Measurements from ENCODE around the gene CCT7. TPM values are rescaled to one million over a fixed set of nuclear protein-coding genes. Genes with fewer than 3 reads are reported as not detected.

CCT7 gene
- polyA plus RNA-seq, 1 of the 3 experiments (the other 2 are of a cell fraction): 369 TPM

- Histone ChIP-seq H3K4me1 (ENCODE audit: control insufficient read depth in 1 of 2, insufficient read depth in 2 of 2, low read depth in 1 of 2, low read length in 1 of 2) (peaks cover 0 to 3% of the 10 kb centered on the region in 2 experiments; a peak in 1 of 4 replicates), H3K9me2 (no peaks in the 10 kb centered on the region), H3K79me2 (ENCODE audit: insufficient read depth) (no peaks in the 10 kb centered on the region; the same call in 1 of the 2 replicates), H3K27me3 (ENCODE audit: insufficient read depth) (no peaks in the 10 kb centered on the region), H4K20me1 (ENCODE audit: insufficient read depth) (0 out of 2 replicates have a peak, but pooled peaks cover 7% of the 10 kb centered on the region), H3K4me2 (no peak overlapping the region), H3K9ac (no peak overlapping the region), H2AFZ (ENCODE audit: low read depth) (no peak overlapping the region), H3K36me3 (replicated peaks in 1 of 2; ENCODE audit: control insufficient read depth in 1 of 2, insufficient read depth in 2 of 2, low read length in 1 of 2) (peaks cover 50 to 80% of the 10 kb centered on the region in 2 experiments), H3K9me3 (no peaks in the 10 kb centered on the region), H3K27ac (ENCODE audit: low read depth in 2 of 2, low read length in 1 of 2) (no peak overlapping the region), H3F3A (replicated peaks; ENCODE audit: insufficient read depth) (no peaks in the 10 kb centered on the region), H3K4me3 (ENCODE audit: low read depth in 2 of 2, low read length in 1 of 2) (no peak overlapping the region)
- CTCF ChIA-PET: no interaction called here
- TF ChIP-seq IRF3 (IDR thresholded peaks at IDR 0.05; ENCODE audit: low read depth, low read length) (no peak), EZH2phosphoT487 (IDR thresholded peaks at IDR 0.05; ENCODE audit: borderline replicate concordance, low read depth) (no peak), GABPA (IDR thresholded peaks at IDR 0.05; ENCODE audit: low read depth) (no peak), REST (IDR thresholded peaks at IDR 0.05; ENCODE audit: low read depth, low read length) (no peak), POLR2AphosphoS5 (IDR thresholded peaks at IDR 0.05; ENCODE audit: low read depth, low read length) (no peak), RXRA (IDR thresholded peaks at IDR 0.05; ENCODE audit: borderline replicate concordance, low read depth) (no peak), MAX (IDR thresholded peaks at IDR 0.05; ENCODE audit: low read depth) (no peak), CHD2 (IDR thresholded peaks at IDR 0.05; ENCODE audit: low read length, partially characterized antibody) (no peak), FOXJ3 (CRISPR knock-in tag; IDR thresholded peaks at IDR 0.05) (no peak), USF2 (IDR thresholded peaks at IDR 0.05; ENCODE audit: borderline replicate concordance, low read depth, low read length) (no peak), JUND (IDR thresholded peaks at IDR 0.05) (no peak), EP300 (IDR thresholded peaks at IDR 0.05; ENCODE audit: borderline replicate concordance in 1 of 2, low read depth in 1 of 2, low read length in 1 of 2) (no peak), RAD21 (IDR thresholded peaks at IDR 0.05; ENCODE audit: low read length) (no peak), SMC3 (IDR thresholded peaks at IDR 0.05; ENCODE audit: low read depth, low read length) (no peak), CTCF (IDR thresholded peaks at IDR 0.05) (no peak), TCF12 (IDR thresholded peaks at IDR 0.05) (no peak), ELF1 (IDR thresholded peaks at IDR 0.05) (no peak), MXI1 (IDR thresholded peaks at IDR 0.05; ENCODE audit: low read depth, low read length) (no peak), YY1 (IDR thresholded peaks at IDR 0.05; ENCODE audit: low read depth) (no peak)
- DNase-seq: no peak
- WGBS (ENCODE audit: low lambda C conversion rate): 98% methylated on average over 12 of the region's 17 CpGs
- POLR2A ChIA-PET: no interaction called here
These were observed 17.1 kb downstream of the CCT7 start for GRCh38 chr2:73250872-73251846.
